WTC11 (cell line): ENCODE results near the gene ITGAV. TPM values are rescaled to one million over a fixed set of nuclear protein-coding genes. Genes with fewer than 3 reads are reported as not detected.

Experiments
- ATAC-seq: fragments of 200-7000 bp; cut with Tn5 transposase; 2 replicates; pipeline ENCODE4 v1.10.0; 2021; ENCODE audit warnings: mild to moderate bottlenecking, moderate library complexity
- CTCF ChIA-PET: fragments of 300-600 bp; sonication (Branson Sonifier 250); formaldehyde crosslinking; loops from one replicate; lab custom pipeline; 2021; ENCODE audit warnings: antibody characterized with exemption; lab: Charles Lee
- POLR2A ChIA-PET: fragments of 350-600 bp; sonication (Branson Sonifier 250); formaldehyde crosslinking; loops from one replicate; lab custom pipeline; 2021; ENCODE audit warnings: antibody characterized with exemption; lab: Charles Lee
- DNase-seq: peaks from one replicate; pipeline ENCODE4 v3.0.0; 2021; ENCODE audit warnings: low spot score
- H3K27ac Mint-ChIP-seq: 2 replicates; pipeline ENCODE4 v1.8.0; 2021; ENCODE audit warnings: mixed read lengths
- H3K27me3 Mint-ChIP-seq: 2 replicates; pipeline ENCODE4 v1.8.0; 2021; ENCODE audit warnings: low read depth, mild to moderate bottlenecking, moderate library complexity, mixed read lengths
- H3K36me3 Mint-ChIP-seq: 2 replicates; pipeline ENCODE4 v1.8.0; 2021; ENCODE audit warnings: mixed read lengths
- H3K4me1 Mint-ChIP-seq: 2 replicates; pipeline ENCODE4 v1.8.0; 2022; ENCODE audit warnings: mixed read lengths
- H3K4me3 Mint-ChIP-seq: 2 replicates; pipeline ENCODE4 v1.8.0; 2021; ENCODE audit warnings: mild to moderate bottlenecking, moderate library complexity, mixed read lengths
- H3K9me3 Mint-ChIP-seq: 2 replicates; pipeline ENCODE4 v1.8.0; 2021; ENCODE audit warnings: mixed read lengths
- ATF6 ChIP-seq: sonication (generic); formaldehyde crosslinking; IDR thresholded peaks from 2 replicates; pipeline ENCODE4 v1.8.1; 2023; ENCODE audit warnings: mild to moderate bottlenecking, missing genetic modification reagents
- CREM ChIP-seq: sonication (generic); formaldehyde crosslinking; IDR thresholded peaks from 2 replicates; pipeline ENCODE4 v1.8.1; 2022; ENCODE audit warnings: mild to moderate bottlenecking, missing genetic modification reagents, moderate library complexity
- ERG ChIP-seq: fragments of 250-450 bp; sonication (Bioruptor Pico); IDR thresholded peaks from 2 replicates; pipeline ENCODE4 v1.8.0; 2021; ENCODE audit warnings: mild to moderate bottlenecking
- GRHL2 ChIP-seq: fragments of 250-450 bp; sonication (Bioruptor Pico); IDR thresholded peaks from 2 replicates; pipeline ENCODE4 v1.8.0; 2022; ENCODE audit warnings: mild to moderate bottlenecking, moderate library complexity; ENCODE audit not compliant: insufficient replicate concordance, severe bottlenecking
- NR2C2 ChIP-seq: sonication (generic); formaldehyde crosslinking; IDR thresholded peaks from 2 replicates; pipeline ENCODE4 v1.8.0; 2022; ENCODE audit warnings: mild to moderate bottlenecking, missing genetic modification reagents
- PREB ChIP-seq: sonication (generic); formaldehyde crosslinking; IDR thresholded peaks from 2 replicates; pipeline ENCODE4 v1.8.1; 2022; ENCODE audit warnings: mild to moderate bottlenecking, missing genetic modification reagents, moderate library complexity, borderline replicate concordance
- STAT6 ChIP-seq: sonication (generic); formaldehyde crosslinking; conservative IDR thresholded peaks from 2 replicates; pipeline ENCODE4 v1.8.1; 2023; ENCODE audit warnings: mild to moderate bottlenecking, low read depth, missing genetic modification reagents, moderate library complexity
- ZBTB21 ChIP-seq: sonication (generic); formaldehyde crosslinking; IDR thresholded peaks from 2 replicates; pipeline ENCODE4 v1.8.1; 2023; ENCODE audit warnings: mild to moderate bottlenecking, missing genetic modification reagents, borderline replicate concordance
- ZBTB43 ChIP-seq: sonication (generic); formaldehyde crosslinking; IDR thresholded peaks from 2 replicates; pipeline ENCODE4 v1.8.1; 2023; ENCODE audit warnings: mild to moderate bottlenecking, missing genetic modification reagents
- ZNF281 ChIP-seq: sonication (generic); formaldehyde crosslinking; IDR thresholded peaks from 2 replicates; pipeline ENCODE4 v1.8.0; 2023; ENCODE audit warnings: mild to moderate bottlenecking, missing genetic modification reagents
- ZNF532 ChIP-seq: fragments of 250-450 bp; sonication (Bioruptor Pico); IDR thresholded peaks from 2 replicates; pipeline ENCODE4 v1.9.0; 2021; ENCODE audit warnings: mild to moderate bottlenecking, borderline replicate concordance
- total RNA-seq: library from RNA; stranded (reverse); gene quantifications from 3 replicates; pipeline ENCODE4 v1.2.3, GENCODE V29; 2021

The ITGAV gene
- total RNA-seq, 1 experiment from 2014 or later = 30.0 TPM

- TF ChIP-seq ZNF281 (CRISPR knock-in tag) = no peak
- TF ChIP-seq ERG = no peak
- TF ChIP-seq ZBTB43 = no peak
Measured at GRCh38 chr2:186575856-186576255, 14.0 kb upstream of the ITGAV start (continued).

GRCh38 chr2:186576614-186577013 lies 13.2 kb upstream of the ITGAV start:
- ATAC-seq (no peak), DNase-seq (no peak)
- ChIA-PET CTCF (no interaction called here), POLR2A (interaction anchor here (0.6 to 1.3 kb wide), 2 partner anchors 13 to 1342 kb away, joined by 3 to 4 read pairs; partner anchors contain the start of gene ITGAV)
- Mint-ChIP-seq H3K4me1 (no peaks in the 10 kb centered on the region), H3K4me3 (no peak overlapping the region), H3K9me3 (no peaks in the 10 kb centered on the region), H3K27me3 (no peaks in the 10 kb centered on the region), H3K27ac (no peak overlapping the region), H3K36me3 (no peaks in the 10 kb centered on the region)
- no peak for TF ChIP-seq ZBTB21 (CRISPR knock-in tag)
- TF ChIP-seq PREB (CRISPR knock-in tag) = no peak
- TF ChIP-seq CREM (CRISPR knock-in tag) = no peak
- TF ChIP-seq GRHL2 (CRISPR knock-in tag) = no peak
- no peak for TF ChIP-seq ATF6 (CRISPR knock-in tag)
- no peak for TF ChIP-seq STAT6 (CRISPR knock-in tag)
- TF ChIP-seq ZNF532 = no peak
- TF ChIP-seq NR2C2 (CRISPR knock-in tag) = no peak
